GM18951 (cell line): ENCODE measurements around the gene ERCC4.
A peak's percentile ranks its signal among the peaks of the same experiment; 100 is the strongest.
"Not testable (repeated sequence)": the region's sequence is repeated elsewhere in the genome, so short reads cannot be mapped to it uniquely, and the experiment has no call there.

Experiments used
- POLR2A ChIP-seq: IDR thresholded peaks from 4 replicates; pipeline ENCODE4 v1.6.1; 2011; ENCODE audit warnings: mild to moderate bottlenecking; ENCODE audit not compliant: insufficient read length, insufficient read depth; ENCODE audit errors: extremely low read depth
- in situ Hi-C: fragments of 300-500 bp; cut with MboI; formaldehyde crosslinking; loops from one replicate; pipeline ENCODE4 v1.12.0; 2022; ENCODE audit warnings: low sequenced_read_pairs, mixed read lengths, inconsistent platforms; ENCODE audit not compliant: unreplicated experiment

Gene ERCC4

DNA sequence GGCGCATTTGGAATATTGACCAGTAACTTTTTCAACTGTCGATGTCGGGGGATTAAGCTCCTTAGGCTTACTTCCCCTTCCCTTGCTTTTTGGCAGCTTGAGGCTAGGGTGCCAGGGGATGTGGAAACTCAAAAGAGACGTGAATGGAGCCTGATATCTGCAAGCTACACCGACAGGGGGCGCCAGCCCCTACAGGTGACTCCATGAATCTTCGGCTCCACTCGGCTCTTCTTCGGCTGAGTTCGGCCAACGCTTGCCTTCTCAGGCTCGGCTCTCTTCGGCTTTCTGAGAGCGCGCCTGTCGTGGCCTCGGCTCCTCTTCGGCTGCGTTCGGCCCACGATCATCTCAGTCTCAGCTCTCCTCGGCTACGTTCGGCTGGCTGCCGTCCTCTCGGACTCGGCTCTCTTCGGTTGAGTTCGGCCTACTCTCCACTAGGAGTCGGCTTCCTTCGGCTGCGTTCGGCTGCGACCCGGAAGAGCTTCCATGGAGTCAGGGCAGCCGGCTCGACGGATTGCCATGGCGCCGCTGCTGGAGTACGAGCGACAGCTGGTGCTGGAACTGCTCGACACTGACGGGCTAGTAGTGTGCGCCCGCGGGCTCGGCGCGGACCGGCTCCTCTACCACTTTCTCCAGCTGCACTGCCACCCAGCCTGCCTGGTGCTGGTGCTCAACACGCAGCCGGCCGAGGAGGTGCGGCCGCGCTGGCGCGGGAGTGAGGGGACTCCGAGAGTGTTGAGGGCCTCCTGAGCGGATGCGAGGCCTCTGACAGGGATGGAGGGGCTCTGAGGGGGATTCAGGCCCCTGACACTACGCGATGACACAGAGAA lies at the start of gene ERCC4:
Gene ERCC4 (plus strand): TSS at position 472 of the 827 bp plus-strand sequence. CDS start 12 bp downstream, at position 484.
- in situ Hi-C loops: loop anchor here (5.0 to 10.0 kb wide), 2 partner anchors 325 to 367 kb away; no protein-coding TSS in a partner anchor
- TF ChIP-seq POLR2A: peak; percentile 91

DNA sequence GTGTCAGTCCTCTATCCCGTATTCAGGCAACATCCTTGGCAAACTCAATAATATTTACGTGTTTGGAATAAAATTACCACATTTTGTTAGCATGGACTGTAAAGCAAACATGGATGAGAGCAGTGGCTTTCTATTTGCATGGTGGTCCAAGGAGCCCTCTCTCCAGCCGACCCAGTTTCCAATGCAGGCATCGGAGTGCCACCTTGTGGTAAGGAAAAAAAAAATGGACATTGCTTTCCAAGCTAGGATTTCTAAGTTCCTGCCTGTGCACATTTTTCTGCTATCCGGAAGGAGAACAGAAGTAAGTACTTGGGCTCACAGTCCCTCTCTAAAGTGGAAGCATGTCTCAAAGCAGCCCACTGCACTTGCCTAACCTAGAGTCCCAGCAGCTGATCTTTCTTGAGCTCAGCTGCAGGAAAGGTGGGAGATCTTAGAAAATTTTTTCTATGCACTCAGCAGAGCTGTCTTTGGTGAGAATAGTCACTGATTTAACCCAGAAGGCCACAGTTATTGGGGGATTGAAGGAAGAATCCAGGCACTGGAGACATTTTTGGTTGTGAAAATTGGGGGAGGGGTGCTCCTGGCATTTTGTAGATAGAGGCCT lies 46.0 kb upstream of the ERCC4 start:
- in situ Hi-C loops: no loop called here
- no peak for TF ChIP-seq POLR2A

DNA sequence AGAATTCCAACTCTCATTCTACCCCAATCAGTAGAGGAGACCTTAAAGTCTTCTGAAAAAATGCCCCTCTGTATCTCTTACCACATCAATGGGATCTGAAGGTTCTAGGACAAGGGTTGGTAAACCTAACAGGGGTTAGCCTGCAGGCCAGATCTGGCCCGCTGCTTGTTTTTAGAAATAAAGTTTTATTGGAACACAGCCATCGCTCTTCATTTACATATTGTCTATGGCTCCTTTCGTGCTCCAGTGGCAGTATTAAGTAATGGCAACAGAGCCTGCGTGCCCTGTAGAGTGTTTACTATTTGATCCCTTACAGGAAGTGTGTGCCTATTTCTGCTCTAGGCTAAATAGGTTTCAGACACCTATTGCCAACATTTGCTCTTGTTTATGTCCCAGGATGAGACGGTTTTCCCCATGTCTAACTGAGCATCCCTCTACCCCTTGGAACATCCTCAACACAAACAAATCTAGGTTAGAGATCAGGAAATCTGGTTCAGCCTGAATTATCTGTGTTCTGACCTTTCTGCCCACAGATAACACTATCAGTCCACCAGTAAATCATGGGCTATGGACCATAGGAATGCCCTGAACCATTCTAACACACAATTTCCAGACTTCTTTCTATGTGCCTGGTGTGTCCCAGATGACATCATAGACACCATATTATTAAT lies 44.2 kb upstream of the ERCC4 start:
- in situ Hi-C loops: no loop called here

DNA sequence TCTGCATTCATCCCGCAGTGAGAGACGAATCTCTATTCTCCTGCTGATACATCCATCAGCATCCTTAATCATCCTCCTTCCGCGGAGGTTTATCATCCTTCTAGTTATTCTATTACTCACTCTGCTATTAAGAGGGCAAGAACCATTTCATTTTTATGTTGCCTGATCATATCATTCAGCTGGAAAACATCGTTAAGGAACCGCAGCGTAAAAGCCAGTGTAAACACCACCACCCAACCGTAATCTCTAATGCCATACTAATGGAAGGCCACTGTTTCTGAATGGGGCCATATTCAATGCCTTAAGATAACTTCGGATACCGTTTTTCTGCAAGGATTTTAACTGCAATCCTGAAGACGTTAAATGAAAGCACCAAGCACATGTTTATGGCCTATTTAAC lies 36.7 kb upstream of the ERCC4 start:
- in situ Hi-C loops: no loop called here
- no peak for TF ChIP-seq POLR2A

More for the DNA sequence above, 44.2 kb upstream of the ERCC4 start:
- TF ChIP-seq POLR2A: no peak

DNA sequence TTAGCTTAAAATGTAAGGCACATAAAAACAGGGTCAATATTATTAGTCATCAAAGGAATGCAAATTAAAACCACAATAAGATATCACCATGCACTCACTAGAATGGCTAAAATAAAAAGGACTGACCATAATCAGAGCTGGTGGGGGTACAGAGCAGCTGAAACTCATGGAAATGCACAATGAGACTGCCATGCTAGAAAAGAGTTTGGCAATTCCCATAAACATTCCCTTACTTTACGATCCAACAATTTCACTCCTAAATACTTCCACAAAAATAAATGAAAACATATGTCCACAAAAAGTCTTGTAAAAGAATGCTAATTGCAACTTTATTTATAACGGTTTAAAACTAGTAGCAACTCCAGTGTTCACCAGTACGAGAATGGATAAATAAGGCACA lies 36.1 kb upstream of the ERCC4 start:
- TF ChIP-seq POLR2A: no peak
- in situ Hi-C loops: no loop called here

DNA sequence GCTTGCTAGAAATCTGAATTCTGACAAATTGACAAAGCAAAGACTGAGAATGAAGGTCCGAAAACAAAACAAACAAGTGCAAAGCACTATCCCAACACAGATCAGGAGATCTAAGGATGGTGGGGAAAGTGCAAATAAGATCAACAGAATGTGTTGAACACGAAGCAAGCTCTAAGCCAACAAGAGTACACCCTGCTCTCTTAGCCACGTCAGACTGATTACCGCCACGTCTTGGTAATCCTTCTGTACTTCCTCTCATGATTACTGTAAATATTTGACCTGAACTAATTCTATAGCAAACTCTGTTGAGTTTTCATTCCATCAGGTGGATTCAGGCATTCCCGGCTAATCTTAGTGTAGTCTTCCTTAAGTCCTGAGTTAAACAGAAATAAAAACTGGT lies 34.3 kb upstream of the ERCC4 start:
- in situ Hi-C loops: no loop called here
- no peak for TF ChIP-seq POLR2A

DNA sequence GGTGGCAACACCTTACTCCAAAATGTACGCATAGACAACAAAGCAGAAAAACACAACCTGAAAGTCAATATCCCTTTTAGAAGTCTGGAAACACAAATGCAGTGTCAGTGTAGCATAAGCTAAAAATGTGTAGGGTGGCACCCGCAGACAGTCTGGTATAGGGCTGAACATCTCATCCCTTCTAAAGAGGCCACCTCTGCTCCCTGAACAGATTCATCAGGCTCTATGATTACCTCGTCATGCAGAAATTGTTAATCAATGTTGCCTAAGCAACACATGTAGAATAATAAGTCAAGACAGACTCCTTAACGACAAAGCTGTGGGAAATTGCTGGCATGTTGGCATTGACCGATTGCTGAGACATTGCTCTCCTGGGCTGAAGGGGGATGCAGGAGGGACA lies 33.3 kb upstream of the ERCC4 start:
- in situ Hi-C loops: no loop called here
- no peak for TF ChIP-seq POLR2A

DNA sequence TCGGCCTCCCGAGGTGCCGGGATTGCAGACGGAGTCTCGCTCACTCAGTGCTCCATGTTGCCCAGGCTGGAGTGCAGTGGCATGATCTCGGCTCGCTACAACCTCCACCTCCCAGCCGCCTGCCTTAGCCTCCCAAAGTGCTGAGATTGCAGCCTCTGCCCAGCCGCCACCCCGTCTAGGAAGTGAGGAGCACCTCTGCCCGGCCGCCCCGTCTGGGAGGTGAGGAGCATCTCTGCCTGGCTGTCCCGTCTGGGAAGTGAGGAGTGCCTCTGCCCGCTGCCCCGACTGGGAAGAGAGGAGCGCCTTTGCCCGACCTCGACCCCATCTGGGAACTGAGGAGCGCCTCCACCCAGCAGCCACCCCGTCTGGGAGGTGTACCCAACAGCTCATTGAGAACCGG lies 30.6 kb upstream of the ERCC4 start:
- in situ Hi-C loops: not testable (repeated sequence)

DNA sequence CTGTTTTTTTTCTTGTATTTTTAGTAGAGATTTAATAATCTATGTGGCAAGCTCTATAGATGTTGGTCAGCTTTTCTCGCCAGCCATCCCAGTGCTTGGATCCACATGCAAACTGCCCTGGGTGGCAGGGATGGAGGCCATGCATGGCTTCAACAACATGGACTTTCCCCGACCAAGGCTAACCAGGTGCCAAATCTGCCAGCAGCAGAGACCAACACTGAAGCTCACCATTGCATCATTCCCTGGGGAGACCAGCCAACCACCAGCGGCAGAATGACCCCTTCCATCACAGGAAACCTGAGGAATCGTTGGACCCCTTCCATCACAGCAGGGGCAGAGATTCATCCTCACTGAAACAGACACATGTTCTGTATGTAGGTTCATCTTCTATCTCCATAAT lies 27.7 kb upstream of the ERCC4 start:
- in situ Hi-C loops: no loop called here
- TF ChIP-seq POLR2A: no peak

DNA sequence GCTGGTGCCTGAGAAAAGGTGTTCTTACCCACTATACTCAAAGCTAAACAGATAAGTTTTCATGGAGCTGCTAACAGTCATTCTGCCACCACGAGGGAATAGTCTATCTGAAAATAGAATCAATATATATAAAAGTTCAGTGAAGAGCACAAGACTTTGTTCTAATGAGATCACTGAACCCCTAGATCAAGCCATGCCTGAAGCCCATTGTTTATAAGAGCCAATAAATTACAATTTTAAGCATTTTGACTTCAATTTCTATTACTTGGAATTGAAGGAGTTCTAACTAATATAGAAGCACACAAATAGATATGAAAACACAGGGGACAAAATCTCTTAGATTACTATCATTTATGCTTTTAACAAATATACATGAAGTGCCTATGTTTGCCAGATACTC lies 24.4 kb upstream of the ERCC4 start:
- TF ChIP-seq POLR2A: no peak
- in situ Hi-C loops: no loop called here

DNA sequence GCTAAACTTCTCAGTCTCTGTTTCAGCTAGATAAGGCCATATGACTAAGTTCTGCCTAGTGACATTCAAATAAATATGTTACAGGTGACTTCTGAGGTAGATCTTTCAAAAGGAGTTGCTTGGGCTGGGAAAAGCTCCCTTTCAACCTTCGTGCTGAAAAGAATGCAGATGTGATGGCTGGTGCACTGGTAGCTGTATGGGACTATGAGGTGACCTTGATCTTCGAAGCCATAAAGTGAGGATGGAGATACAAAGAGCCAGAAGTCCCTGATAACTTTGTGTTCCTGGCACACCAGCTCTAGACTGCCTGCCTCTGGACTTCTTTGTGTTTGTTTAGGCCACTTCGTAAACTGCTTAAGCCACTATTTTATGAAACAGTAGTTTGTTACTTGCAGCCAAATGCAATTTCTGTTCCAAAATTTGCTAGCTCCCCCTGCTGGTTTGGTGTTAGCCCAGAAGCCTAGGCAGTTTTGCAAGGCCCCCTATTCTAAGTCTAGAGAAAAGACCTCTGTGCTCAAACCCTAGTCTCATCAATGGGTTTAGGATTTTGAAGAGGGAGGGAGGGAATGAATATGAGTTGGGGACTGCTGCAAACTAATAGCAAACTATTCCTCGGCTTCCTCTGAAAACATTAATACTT lies 23.3 kb upstream of the ERCC4 start:
- in situ Hi-C loops: no loop called here
- TF ChIP-seq POLR2A: no peak

DNA sequence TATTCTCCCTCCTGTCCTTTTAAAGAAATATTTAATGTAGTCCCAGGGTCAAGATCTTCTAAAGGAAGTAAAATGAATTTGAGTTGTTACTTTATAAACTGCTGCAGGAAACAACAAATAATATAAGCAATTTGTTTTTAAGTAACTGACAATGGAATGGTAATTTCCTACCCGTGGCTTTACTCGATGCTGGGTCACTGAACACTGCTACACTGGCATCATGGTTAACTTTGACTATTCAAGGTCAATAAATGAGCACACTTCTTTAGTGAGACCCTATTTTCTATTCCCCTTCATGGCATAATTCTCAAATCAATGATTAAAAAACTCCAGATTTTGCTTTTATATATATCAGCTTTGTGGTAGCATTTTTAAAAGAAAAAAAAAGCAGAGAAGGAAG lies 22.1 kb upstream of the ERCC4 start:
- in situ Hi-C loops: no loop called here
- no peak for TF ChIP-seq POLR2A

DNA sequence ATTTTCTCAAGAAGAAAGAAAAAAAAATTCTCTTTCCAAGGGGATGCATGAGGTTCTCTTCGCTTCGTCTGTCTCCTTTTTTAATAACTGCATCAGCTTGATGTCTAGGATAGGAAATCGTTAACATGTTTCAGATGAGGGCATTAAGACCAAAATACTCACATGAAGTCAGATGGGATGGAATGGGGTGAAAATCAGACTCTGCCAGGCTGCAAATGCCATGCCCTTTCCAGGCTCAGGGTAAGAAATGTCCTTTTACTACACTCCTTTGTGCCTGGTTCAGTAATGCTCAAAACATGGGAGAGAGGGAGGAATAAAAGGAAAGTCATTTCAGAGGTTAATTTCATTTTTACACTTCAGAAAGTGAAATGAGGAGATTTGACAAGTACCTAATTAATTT lies 21.7 kb upstream of the ERCC4 start:
- in situ Hi-C loops: no loop called here
- no peak for TF ChIP-seq POLR2A
